Hepatocyte (in vitro differentiated cells): Measurements from ENCODE around the gene NPTXR.
A peak's percentile ranks its signal among the peaks of the same experiment; 100 is the strongest.

Source experiments
- EZH2 ChIP-seq: fragments of 200-600 bp; sonication (generic); IDR thresholded peaks from 2 replicates; pipeline ENCODE4 v1.6.1; 2016; ENCODE audit warnings: antibody characterized with exemption, mild to moderate bottlenecking, borderline replicate concordance
- TF ChIP-seq, protein P1 (sequence below): fragments of 200-600 bp; sonication (generic); IDR thresholded peaks from 2 replicates; pipeline ENCODE4 v1.5.1; 2016; ENCODE audit warnings: antibody characterized with exemption, mild to moderate bottlenecking; ENCODE audit not compliant: poor library complexity

DNA sequence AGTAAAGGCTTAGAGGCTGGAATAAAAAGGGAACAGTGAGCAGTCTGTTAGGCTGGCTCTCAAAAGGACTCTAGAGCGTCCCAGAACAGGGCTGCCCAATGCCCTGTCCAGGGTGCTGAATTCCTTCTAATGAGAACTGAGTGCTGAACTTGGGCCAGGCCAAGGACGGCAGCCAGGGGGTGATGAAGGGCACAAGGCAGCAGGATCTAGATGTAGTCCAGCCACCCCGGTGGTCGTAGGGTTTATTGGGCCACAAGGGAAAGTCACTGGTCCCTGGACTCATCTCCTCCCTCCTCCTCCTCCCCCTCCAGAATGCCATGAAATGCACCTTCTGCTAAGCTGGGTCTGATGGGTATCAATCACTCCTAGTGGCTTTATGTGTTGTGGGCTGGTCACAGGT is 19.2 kb downstream of the NPTXR start:
- TF ChIP-seq EZH2: no peak
- TF ChIP-seq, protein P1, sequence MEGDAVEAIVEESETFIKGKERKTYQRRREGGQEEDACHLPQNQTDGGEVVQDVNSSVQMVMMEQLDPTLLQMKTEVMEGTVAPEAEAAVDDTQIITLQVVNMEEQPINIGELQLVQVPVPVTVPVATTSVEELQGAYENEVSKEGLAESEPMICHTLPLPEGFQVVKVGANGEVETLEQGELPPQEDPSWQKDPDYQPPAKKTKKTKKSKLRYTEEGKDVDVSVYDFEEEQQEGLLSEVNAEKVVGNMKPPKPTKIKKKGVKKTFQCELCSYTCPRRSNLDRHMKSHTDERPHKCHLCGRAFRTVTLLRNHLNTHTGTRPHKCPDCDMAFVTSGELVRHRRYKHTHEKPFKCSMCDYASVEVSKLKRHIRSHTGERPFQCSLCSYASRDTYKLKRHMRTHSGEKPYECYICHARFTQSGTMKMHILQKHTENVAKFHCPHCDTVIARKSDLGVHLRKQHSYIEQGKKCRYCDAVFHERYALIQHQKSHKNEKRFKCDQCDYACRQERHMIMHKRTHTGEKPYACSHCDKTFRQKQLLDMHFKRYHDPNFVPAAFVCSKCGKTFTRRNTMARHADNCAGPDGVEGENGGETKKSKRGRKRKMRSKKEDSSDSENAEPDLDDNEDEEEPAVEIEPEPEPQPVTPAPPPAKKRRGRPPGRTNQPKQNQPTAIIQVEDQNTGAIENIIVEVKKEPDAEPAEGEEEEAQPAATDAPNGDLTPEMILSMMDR: peak; percentile 43
